Measurements from ENCODE around the gene DAND5. TPM values are rescaled to one million over a fixed set of nuclear protein-coding genes. Genes with fewer than 3 reads are reported as not detected.

The DAND5 gene
- total RNA-seq, 1 donor from 2014 or later: not detected

DNA sequence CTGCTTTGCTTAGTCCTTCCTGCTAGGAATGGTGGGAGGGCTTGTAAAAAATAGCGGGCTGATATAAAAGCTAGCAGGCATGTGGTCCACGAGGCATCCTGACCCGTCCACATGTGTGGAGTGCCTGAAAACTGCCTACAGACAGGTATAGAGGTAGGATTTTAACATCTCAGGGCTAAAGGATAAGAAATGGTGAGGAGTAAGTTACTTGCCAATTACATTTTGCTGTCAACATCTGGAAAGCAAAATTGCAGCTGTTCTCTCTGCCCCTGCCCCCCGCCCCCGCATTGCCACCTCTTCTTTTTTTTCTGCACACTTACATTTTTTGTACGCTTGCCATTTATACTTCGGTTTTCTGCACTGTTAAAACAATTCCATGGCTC lies 46.9 kb downstream of the DAND5 start:
- Mint-ChIP-seq H3K4me1 (peaks cover 59% of the 10 kb centered on the region), H3K27me3 (ENCODE audit: low read depth) (peaks cover 98% of the 10 kb centered on the region), H3K4me3 (no peak overlapping the region), H3K27ac (no peak overlapping the region), H3K9me3 (no peaks in the 10 kb centered on the region), H3K36me3 (peaks cover 2% of the 10 kb centered on the region)
- DNase-seq (ENCODE audit: low spot score in 2 of 2, unreplicated experiment in 2 of 2): no peak
- TF ChIP-seq, protein P1, sequence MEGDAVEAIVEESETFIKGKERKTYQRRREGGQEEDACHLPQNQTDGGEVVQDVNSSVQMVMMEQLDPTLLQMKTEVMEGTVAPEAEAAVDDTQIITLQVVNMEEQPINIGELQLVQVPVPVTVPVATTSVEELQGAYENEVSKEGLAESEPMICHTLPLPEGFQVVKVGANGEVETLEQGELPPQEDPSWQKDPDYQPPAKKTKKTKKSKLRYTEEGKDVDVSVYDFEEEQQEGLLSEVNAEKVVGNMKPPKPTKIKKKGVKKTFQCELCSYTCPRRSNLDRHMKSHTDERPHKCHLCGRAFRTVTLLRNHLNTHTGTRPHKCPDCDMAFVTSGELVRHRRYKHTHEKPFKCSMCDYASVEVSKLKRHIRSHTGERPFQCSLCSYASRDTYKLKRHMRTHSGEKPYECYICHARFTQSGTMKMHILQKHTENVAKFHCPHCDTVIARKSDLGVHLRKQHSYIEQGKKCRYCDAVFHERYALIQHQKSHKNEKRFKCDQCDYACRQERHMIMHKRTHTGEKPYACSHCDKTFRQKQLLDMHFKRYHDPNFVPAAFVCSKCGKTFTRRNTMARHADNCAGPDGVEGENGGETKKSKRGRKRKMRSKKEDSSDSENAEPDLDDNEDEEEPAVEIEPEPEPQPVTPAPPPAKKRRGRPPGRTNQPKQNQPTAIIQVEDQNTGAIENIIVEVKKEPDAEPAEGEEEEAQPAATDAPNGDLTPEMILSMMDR (IDR thresholded peaks at IDR 0.05; ENCODE audit: unreplicated experiment): no peak

DNA sequence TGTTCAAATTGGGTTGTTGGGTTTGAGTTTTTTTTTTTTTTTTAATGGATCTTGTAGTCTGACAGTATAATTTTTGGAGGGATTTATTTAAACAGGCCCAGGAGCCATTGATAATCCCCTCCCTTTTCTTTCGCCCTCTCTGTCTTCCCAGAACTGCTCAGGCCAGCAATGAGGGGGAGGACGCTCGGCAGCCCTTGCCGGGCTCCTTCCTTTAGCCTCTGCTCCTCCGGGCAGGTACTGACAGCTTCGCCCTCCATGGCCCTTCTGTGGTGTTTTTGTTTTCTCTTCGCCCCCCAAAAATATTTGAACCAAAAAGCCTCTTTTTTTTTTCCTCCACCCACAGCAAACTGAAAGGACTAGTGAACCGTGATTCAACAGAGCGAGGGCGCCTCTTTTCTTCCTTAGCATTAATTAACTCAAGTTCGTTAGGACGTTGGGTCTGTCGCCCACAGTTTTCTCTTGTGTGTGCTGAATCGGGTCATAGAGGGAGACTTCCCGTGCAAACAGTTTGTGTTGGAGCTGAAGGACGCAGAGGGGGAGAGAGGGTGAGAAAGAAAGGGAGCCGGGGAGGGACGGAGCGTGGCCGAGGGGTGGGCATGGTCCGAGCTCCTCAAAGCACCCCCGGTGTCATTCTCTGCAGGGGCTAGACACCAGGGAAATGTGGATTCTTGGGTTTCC lies 47.4 kb downstream of the DAND5 start:
- H3K4me1 Mint-ChIP-seq: peaks cover 57% of the 10 kb centered on the region

DNA sequence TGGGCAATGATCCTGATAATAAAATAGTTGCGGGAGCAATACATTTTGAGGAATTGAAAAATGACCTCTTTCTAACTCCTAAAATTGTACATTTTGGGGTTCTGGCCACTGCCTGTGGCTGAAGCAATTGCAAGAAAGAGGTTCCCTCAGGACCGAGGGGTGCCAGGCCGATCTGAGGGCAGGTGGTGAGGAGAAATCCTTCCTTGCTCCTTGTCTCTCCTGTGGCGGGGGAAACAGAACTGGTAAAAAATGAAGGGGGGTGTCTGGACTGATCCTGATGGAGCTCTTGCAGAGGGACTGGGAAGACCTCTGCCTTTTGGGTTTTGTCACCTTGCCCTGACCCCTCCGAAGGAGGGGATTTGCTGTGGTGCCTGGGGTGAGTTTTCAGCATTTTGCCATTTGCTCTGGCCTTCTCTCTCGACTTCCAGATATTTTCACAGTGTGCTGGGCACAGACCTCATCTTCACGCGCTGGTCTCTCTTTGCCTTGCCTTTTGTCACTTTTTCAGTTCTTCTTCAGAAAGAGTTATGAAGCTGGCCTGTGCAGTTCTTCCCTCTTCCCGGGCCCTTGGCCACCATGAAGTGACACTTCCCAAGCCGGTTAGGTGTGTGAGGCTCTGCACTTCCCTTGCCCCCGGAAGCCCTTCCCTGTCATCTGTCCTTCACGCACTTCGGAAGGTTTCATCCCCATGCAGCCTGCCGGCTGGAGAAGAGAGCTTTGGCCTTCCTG lies 48.1 kb downstream of the DAND5 start:
- Mint-ChIP-seq H3K27me3 (ENCODE audit: low read depth) (peaks cover 99% of the 10 kb centered on the region), H3K4me1 (peaks cover 63% of the 10 kb centered on the region), H3K4me3 (no peak overlapping the region), H3K27ac (no peak overlapping the region), H3K36me3 (peaks cover 2% of the 10 kb centered on the region), H3K9me3 (no peaks in the 10 kb centered on the region)
- no peak for DNase-seq (ENCODE audit: low spot score in 2 of 2, unreplicated experiment in 2 of 2)
- TF ChIP-seq, protein P1 (IDR thresholded peaks at IDR 0.05; ENCODE audit: unreplicated experiment): no peak

More for the DNA sequence above, 47.4 kb downstream of the DAND5 start:
- Mint-ChIP-seq H3K9me3 (no peaks in the 10 kb centered on the region), H3K4me3 (no peak overlapping the region), H3K27me3 (ENCODE audit: low read depth) (peaks cover 98% of the 10 kb centered on the region), H3K36me3 (peaks cover 2% of the 10 kb centered on the region), H3K27ac (no peak overlapping the region)
- TF ChIP-seq, protein P1 (IDR thresholded peaks at IDR 0.05; ENCODE audit: unreplicated experiment): no peak
- no peak for DNase-seq (ENCODE audit: low spot score in 2 of 2, unreplicated experiment in 2 of 2)

DNA sequence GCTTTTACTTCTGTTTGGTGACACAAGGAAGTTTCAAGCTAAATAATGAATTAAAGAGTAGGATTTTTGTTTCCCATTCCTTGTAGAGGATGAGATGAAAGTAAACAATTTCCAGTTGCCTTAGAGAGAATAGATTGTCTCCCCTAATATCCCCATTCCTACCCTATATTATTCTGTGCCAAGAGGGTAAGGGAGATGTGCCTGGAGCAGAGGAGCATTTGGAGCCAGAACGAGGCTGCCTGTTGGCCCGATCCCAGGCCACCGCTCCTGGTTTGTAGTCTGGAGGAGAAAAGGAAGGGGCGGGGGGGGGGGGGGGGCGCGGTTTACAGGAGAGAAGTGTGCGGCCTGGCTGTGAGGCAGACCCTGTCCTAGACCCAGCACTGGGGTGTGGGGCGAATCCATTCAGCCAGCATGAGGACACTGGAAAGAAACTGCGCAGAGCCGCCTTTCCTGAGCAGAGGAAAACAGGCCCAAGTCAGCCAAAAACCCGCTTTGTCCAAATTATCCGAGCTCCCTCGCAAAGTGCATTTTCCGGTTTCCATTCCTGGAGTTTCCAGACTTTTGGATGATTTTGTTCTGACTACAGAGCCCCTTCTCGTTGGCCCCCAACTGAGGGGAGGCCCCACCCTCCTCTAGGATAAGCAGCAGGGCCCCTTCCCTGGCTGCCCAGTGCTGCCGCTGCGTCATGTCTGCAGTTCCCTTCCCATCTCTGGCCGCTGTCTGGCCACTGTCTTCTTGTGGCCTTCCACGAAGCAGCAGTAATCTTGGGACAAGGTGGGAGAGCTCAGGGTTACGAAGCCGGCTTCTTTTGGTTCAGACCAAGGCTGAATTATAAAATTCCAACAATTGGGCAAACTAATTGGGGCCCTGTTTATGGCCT lies 48.9 kb downstream of the DAND5 start:
- TF ChIP-seq, protein P1 (IDR thresholded peaks at IDR 0.05; ENCODE audit: unreplicated experiment): no peak
- peaks cover 61% of the 10 kb centered on the region for H3K4me1 Mint-ChIP-seq
- no peaks in the 10 kb centered on the region for H3K9me3 Mint-ChIP-seq
- DNase-seq (ENCODE audit: low spot score in 2 of 2, unreplicated experiment in 2 of 2): no peak
- no peak overlapping the region for H3K4me3 Mint-ChIP-seq
- peaks cover 98% of the 10 kb centered on the region for H3K27me3 Mint-ChIP-seq (ENCODE audit: low read depth)
- peaks cover 2% of the 10 kb centered on the region for H3K36me3 Mint-ChIP-seq
- H3K27ac Mint-ChIP-seq: no peak overlapping the region

DNA sequence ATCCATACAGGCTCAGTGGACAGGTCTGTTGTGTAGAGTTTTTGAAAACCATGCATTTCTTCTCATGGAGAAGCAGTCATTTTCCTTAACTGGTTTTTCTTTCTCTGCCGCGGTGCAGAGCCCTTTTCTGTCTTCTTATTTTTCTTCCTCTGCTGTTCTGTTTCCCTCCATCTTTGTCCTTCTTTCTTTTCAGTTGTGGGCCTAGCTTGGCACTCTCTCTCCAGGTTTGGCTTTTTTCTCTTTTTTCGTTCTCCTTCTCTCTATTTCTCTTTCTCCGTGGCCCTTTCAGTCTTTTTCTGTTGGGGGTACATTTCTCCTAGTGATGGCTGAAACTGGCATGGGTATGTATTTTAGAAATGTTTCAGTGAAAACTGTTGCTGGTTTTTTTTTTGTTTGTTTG lies 50.0 kb downstream of the DAND5 start:
- no peak for DNase-seq (ENCODE audit: low spot score in 2 of 2, unreplicated experiment in 2 of 2)
- Mint-ChIP-seq H3K36me3 (peaks cover 2% of the 10 kb centered on the region), H3K4me1 (peaks cover 60% of the 10 kb centered on the region), H3K27me3 (ENCODE audit: low read depth) (peaks cover 96% of the 10 kb centered on the region), H3K9me3 (no peaks in the 10 kb centered on the region), H3K27ac (no peak overlapping the region), H3K4me3 (no peak overlapping the region)
- TF ChIP-seq, protein P1 (IDR thresholded peaks at IDR 0.05; ENCODE audit: unreplicated experiment): no peak
